D721Med (cell line): ENCODE results near the gene C16orf86.
"Not testable (repeated sequence)": the region's sequence is repeated elsewhere in the genome, so short reads cannot be mapped to it uniquely, and the experiment has no call there.

Source experiments
- DNase-seq: peaks from one replicate; pipeline ENCODE4 v3.0.0; 2011; ENCODE audit warnings: low spot score; ENCODE audit not compliant: insufficient read length
- FAIRE-seq: peaks from 2 replicates; lab custom pipeline; 2011; peaks lifted over from hg19 to GRCh38; lab: Jason Lieb, UNC
- CTCF ChIP-seq: IDR thresholded peaks from 2 replicates; pipeline ENCODE4 v1.5.1; 2012; ENCODE audit warnings: mild to moderate bottlenecking, control low read depth; ENCODE audit not compliant: insufficient read depth; ENCODE audit errors: missing control alignments

C16orf86 gene

DNA sequence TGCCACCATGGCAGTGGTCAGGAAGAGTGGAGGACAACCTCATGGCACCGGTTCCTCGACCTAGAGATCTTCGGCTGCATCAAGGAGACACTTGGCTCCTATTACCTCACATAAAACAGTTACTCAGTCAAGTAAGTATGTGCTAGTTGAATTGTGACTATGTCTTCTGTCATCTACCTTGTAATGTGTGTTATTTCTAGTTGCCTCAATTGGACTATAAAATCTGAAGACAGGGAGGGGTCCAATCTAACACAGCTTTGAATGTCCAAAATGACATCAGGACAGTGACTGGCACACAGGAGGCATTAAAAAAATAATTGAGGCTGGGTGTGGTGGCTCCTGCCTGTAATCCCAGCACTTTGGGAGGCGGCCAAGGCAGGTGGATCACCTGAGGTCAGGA lies 17.2 kb downstream of the C16orf86 start:
- TF ChIP-seq CTCF, result no peak
- FAIRE-seq, result no peak
- no peak for DNase-seq

DNA sequence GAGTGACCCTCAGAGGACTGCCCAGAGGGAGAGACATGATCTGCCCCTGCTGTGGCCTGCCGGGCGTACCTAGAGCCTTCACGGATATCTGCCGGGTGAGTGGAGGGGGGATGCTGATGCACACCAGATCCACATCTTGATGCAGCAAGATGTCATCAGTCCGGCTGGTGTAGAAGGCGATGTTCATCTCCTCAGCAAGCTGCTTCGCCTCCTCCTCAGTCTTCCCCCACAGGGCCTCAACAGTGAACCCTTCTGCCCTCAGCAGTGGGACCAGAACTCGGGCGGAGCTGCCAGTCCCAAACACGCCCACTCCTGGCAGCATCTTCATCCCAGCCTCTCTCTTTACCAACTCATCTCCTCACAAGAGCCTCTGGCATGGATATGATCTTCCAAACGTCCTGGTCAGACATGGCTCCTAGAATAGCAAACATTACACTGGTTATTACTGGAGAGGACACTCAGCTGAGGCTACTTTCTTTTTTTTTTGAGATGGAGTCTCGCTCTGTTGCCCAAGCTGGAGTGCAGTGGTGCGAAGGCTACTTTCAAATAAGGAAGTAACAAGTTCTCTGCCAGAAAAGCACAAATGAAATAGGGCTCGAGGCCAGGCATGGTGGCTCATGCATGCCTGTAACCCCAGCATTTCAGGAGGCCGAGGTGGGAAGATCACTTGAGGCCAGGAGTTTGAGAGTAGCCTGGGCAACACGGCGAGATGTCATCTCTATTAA lies 18.9 kb downstream of the C16orf86 start:
- FAIRE-seq, result no peak
- no peak for TF ChIP-seq CTCF
- DNase-seq, result no peak

DNA sequence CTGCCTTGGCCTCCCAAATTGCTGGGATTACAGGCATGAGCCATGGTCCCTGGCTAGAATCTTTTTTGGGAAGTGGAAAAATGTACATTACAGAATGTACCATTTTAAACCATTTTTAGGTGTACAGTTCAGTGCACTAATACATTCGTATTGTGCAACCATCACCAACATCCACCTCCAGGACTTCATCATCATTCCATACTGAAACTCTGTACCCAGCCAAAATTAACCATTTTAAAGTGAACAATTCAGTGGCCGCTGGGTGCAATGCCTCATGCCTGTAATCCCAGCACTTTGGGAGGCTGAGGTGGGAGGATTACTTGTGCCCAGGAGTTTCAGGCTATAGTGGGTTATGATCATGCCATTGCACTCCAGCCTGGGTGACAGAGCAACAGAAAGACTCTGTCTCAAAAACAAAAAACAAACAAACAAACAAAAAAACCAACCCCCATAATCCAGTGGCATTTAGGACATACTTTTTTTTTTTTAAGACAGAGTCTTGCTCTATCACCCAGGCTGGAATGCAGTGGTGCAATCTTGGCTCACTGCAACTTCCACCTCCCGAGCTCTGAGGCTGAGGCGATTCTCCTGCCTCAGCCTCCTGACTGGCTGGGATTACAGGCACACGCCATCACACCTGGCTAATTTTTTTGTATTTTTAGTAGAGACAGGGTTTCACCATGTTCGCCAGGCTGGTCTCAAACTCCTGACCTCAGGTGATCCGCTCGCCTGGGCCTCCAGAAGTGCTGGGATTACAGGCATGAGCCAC lies 27.1 kb downstream of the C16orf86 start:
- DNase-seq, FAIRE-seq: not testable (repeated sequence)

- DNase-seq (no peak), FAIRE-seq (no peak)
- TF ChIP-seq CTCF, result no peak
Measured at GRCh38 chr16:67694611-67695010, 28.0 kb downstream of the C16orf86 start.

DNA sequence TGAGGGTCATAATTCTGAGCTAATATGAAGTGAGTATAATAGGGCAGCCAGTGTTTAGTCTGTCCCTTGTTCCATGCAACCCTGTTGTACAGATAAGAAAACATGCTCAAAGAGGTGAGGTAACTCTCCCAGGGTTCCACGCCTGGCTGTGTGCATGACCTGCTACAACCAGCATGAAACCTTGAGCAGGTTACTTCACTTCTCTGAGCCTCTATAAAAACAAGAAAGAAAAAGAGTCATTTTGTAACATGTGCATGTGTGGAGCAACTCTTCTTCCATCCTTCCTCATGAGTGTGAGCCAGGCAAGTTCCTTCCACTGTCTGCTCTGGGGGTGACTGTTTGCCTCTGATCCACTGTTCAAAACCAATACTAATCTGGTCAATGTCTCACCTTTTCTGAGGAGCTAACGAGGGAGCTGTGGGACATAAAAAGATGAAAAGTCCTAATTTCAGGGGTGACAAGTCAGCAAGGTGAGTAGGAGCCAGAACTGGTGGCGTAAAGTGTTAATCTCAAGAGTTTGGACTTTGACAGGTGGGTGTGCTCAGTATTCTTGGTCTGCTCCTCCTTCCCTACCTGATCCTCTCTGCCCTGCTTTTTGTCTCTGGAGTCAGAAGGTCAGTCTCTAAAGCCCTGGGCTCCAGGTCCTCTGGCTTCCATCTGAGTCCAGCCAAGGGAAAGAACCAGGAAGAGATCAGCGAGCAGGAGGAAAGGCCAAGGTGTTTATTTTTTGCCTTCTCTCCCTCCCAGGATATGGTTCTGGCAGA lies 31.0 kb downstream of the C16orf86 start:
- FAIRE-seq, result no peak
- no peak for DNase-seq
- TF ChIP-seq CTCF, result no peak

- no peak for FAIRE-seq
- no peak for DNase-seq
- no peak for TF ChIP-seq CTCF
Measured at GRCh38 chr16:67699265-67699664, 32.7 kb downstream of the C16orf86 start.

GRCh38 chr16:67701420-67701819 lies 34.8 kb downstream of the C16orf86 start:
- FAIRE-seq (no peak), DNase-seq (no peak)
- no peak for TF ChIP-seq CTCF
